Activated B cell treated with CpG ODN at 0.5 μM for 24 hours (primary cell): Measurements from ENCODE around the gene DCTN3. TPM values are rescaled to one million over a fixed set of nuclear protein-coding genes. Genes with fewer than 3 reads are reported as not detected.

Experiments
- ATAC-seq: fragments of 200-7000 bp; cut with Tn5 transposase; one replicate; pipeline ENCODE4 v1.10.0; 2021; ENCODE audit warnings: low read depth, mild to moderate bottlenecking, moderate library complexity
- CTCF ChIA-PET: fragments of 350-600 bp; sonication (Branson Sonifier 250); formaldehyde crosslinking; loops from one replicate; lab custom pipeline; 2021; ENCODE audit warnings: antibody characterized with exemption; lab: Charles Lee
- POLR2A ChIA-PET: fragments of 350-600 bp; sonication (Branson Sonifier 250); formaldehyde crosslinking; loops from one replicate; lab custom pipeline; 2021; ENCODE audit warnings: antibody characterized with exemption; lab: Charles Lee
- DNase-seq: peaks from one replicate; pipeline ENCODE4 v3.0.0; 2022
- H3K27ac Mint-ChIP-seq: one replicate; pipeline ENCODE4 v1.8.0; 2020; ENCODE audit warnings: mixed read lengths
- H3K27me3 Mint-ChIP-seq: one replicate; pipeline ENCODE4 v1.8.0; 2021; ENCODE audit warnings: mixed read lengths
- H3K36me3 Mint-ChIP-seq: one replicate; pipeline ENCODE4 v1.8.0; 2021; ENCODE audit warnings: low read depth, mixed read lengths
- H3K4me1 Mint-ChIP-seq: one replicate; pipeline ENCODE4 v1.8.0; 2021; ENCODE audit warnings: mixed read lengths
- H3K4me3 Mint-ChIP-seq: one replicate; pipeline ENCODE4 v1.8.0; 2020; ENCODE audit warnings: mild to moderate bottlenecking, mixed read lengths
- H3K9me3 Mint-ChIP-seq: one replicate; pipeline ENCODE4 v1.8.0; 2020; ENCODE audit warnings: mixed read lengths
- intact Hi-C: fragments of 100-400 bp; cut with micrococcal nuclease; formaldehyde crosslinking; loops from one replicate; pipeline ENCODE4 v1.15.1; 2024
- total RNA-seq: library from RNA; stranded (reverse); gene quantifications from 2 replicates; pipeline ENCODE4 v1.2.3, GENCODE V29; 2022
- TF ChIP-seq, protein P1 (sequence below): fragments of 200-600 bp; IDR thresholded peaks from one replicate; pipeline ENCODE4 v1.8.0; 2022; ENCODE audit warnings: antibody characterized with exemption, mild to moderate bottlenecking

Gene DCTN3
- total RNA-seq, 1 donor from 2014 or later = 63.9 TPM

GRCh38 chr9:34663303-34663605 lies 43.0 kb upstream of the DCTN3 start:
- ChIA-PET POLR2A (no interaction called here), CTCF (interaction anchor here (3.9 kb wide), 1 partner anchor 39 kb away, joined by 14 read pairs; no protein-coding TSS in a partner anchor)
- Mint-ChIP-seq H3K27me3 (no peaks in the 10 kb centered on the region), H3K36me3 (no peaks in the 10 kb centered on the region), H3K4me1 (peaks cover 11% of the 10 kb centered on the region), H3K4me3 (no peak overlapping the region), H3K27ac (no peak overlapping the region), H3K9me3 (no peaks in the 10 kb centered on the region)
- TF ChIP-seq, protein P1, sequence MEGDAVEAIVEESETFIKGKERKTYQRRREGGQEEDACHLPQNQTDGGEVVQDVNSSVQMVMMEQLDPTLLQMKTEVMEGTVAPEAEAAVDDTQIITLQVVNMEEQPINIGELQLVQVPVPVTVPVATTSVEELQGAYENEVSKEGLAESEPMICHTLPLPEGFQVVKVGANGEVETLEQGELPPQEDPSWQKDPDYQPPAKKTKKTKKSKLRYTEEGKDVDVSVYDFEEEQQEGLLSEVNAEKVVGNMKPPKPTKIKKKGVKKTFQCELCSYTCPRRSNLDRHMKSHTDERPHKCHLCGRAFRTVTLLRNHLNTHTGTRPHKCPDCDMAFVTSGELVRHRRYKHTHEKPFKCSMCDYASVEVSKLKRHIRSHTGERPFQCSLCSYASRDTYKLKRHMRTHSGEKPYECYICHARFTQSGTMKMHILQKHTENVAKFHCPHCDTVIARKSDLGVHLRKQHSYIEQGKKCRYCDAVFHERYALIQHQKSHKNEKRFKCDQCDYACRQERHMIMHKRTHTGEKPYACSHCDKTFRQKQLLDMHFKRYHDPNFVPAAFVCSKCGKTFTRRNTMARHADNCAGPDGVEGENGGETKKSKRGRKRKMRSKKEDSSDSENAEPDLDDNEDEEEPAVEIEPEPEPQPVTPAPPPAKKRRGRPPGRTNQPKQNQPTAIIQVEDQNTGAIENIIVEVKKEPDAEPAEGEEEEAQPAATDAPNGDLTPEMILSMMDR = no peak
- DNase-seq = no peak
- intact Hi-C loops = loop anchor here (10.0 kb wide), 1 partner anchor 1072 kb away; the partner anchor contains the start of genes CREB3 and TLN1
- ATAC-seq = no peak

DNA sequence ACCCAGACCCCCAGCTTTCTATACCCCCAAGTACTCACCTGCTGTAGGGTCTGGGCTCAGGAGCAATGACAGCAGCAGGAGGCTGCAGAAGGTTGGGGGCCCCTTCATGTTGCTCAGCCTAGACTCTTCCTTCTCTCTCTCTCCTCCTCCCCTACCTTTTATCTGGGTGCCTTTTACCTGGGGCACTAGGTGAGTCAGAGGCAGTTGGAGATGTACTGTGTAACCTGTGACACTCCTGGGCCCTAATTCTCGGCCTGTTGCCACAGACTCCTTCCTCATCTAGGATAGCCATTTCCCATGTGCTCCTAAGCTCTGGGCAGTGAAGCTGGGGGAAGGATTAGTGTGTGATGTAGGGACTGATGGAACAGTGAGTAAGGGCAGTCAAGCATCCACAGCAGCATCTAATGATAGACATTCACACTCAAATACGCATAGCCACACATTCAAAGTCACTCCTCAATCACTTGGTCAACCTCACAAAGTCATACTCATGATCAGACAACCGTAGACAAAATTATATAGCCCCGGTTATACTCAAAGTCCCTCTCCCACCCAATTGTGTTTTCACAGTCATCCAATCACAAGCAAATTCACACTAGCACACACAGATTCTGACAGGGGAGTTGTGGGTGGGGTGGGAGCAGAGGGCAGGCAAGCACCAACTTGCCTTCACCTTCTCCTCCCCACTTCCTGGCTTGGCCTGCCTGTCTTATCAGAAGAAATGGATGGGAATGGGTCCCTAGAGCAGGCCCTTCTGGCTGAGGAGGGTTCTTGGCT lies 42.4 kb upstream of the DCTN3 start, which contains the start of gene CCL27:
Gene CCL27 (minus strand): TSS at position 132 of the 777 bp plus-strand sequence. CDS start 24 bp downstream, at position 108.
- Mint-ChIP-seq H3K9me3 (no peaks in the 10 kb centered on the region), H3K4me1 (peaks cover 11% of the 10 kb centered on the region), H3K4me3 (no peak within 1 kb of the TSS), H3K27ac (no peak within 1 kb of the TSS), H3K36me3 (no peaks in the 10 kb centered on the region), H3K27me3 (no peaks in the 10 kb centered on the region)
- intact Hi-C loops = loop anchor here (10.0 kb wide), 1 partner anchor 1072 kb away; the partner anchor contains the start of genes CREB3 and TLN1
- ChIA-PET POLR2A (no interaction called here), CTCF (interaction anchor here (1.1 to 3.9 kb wide), 3 partner anchors 16 to 40 kb away, joined by 3 to 14 read pairs (median 8); partner anchors contain the start of gene GALT)
- no peak for DNase-seq
- ATAC-seq = no peak
- TF ChIP-seq, protein P1 = no peak

DNA sequence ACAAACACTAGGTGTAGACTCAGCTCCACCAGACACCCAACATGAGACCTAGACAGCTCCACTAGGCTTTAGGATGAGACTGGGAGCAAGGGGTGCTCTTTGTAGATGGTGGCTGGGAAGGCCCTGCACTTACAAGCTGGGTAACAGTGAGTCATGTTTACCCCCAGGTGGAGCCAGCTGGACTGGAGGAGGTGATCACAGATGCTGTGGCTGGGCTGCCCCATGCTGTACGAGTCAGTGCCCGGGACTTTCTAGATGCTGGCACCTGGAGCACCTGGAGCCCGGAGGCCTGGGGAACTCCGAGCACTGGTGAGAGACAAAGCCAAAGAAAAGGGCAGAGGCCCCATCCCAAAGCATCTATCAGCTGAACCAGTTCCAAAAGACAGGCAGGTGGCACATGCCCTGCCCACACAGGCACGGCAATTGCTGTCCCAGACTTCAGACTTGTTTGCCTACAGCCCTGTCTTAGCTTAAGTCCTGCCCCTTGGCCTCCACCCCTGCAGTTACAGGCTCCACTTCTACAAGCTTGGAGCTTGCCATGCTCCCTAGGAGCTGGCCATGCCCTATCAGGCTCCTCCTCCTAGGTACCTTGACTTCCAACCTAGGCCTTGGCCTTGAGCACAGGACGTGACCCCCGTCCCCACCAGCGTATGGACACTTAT lies 39.4 kb upstream of the DCTN3 start:
- TF ChIP-seq, protein P1 = no peak
- Mint-ChIP-seq H3K4me1 (peaks cover 7% of the 10 kb centered on the region), H3K9me3 (no peaks in the 10 kb centered on the region), H3K4me3 (no peak overlapping the region), H3K36me3 (no peaks in the 10 kb centered on the region), H3K27ac (no peak overlapping the region), H3K27me3 (no peaks in the 10 kb centered on the region)
- ChIA-PET POLR2A (interaction anchor here (0.6 kb wide), 1 partner anchor 818 kb away, joined by 3 read pairs; no protein-coding TSS in a partner anchor), CTCF (interaction anchor here (1.5 to 2.9 kb wide), 2 partner anchors 13 to 26 kb away, joined by 3 to 8 read pairs; partner anchors contain the start of gene GALT)
- intact Hi-C loops = loop anchor here (10.0 kb wide), 1 partner anchor 1075 kb away; the partner anchor contains the start of genes CREB3 and TLN1
- DNase-seq (no peak), ATAC-seq (no peak)

DNA sequence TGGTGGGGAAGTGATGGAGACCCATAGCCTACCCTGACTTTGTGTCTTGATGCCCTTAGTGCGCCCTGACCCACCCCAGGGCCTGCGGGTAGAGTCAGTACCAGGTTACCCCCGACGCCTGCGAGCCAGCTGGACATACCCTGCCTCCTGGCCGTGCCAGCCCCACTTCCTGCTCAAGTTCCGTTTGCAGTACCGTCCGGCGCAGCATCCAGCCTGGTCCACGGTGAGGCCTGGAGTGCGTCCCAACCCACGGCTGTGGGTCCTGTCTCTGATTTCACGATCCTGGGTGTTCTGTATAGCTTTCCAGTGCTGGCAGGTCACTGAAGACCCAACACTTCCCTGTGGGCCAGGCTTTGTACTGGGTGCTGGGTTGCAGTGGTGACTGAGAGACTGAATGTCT lies 38.2 kb upstream of the DCTN3 start:
- Mint-ChIP-seq H3K4me3 (no peak overlapping the region), H3K27me3 (no peaks in the 10 kb centered on the region), H3K4me1 (no peaks in the 10 kb centered on the region), H3K27ac (no peak overlapping the region), H3K9me3 (no peaks in the 10 kb centered on the region), H3K36me3 (no peaks in the 10 kb centered on the region)
- intact Hi-C loops = no loop called here
- CTCF ChIA-PET = interaction anchor here (0.6 to 1.4 kb wide), 2 partner anchors 12 to 33 kb away, joined by 3 read pairs; partner anchors contain the start of gene GALT
- ATAC-seq (no peak), DNase-seq (no peak)
- TF ChIP-seq, protein P1 = no peak
- POLR2A ChIA-PET = no interaction called here

- TF ChIP-seq, protein P1 = no peak
- POLR2A ChIA-PET = interaction anchor here (1.0 kb wide), 1 partner anchor 8 kb away, joined by 7 read pairs; no protein-coding TSS in a partner anchor
- Mint-ChIP-seq H3K27me3 (no peaks in the 10 kb centered on the region), H3K4me3 (no peak overlapping the region), H3K36me3 (no peaks in the 10 kb centered on the region), H3K9me3 (no peaks in the 10 kb centered on the region), H3K27ac (no peak overlapping the region), H3K4me1 (peaks cover 8% of the 10 kb centered on the region)
- CTCF ChIA-PET = no interaction called here
- DNase-seq (no peak), ATAC-seq (no peak)
- intact Hi-C loops = no loop called here
These were observed 36.7 kb upstream of the DCTN3 start for GRCh38 chr9:34656992-34657391.
